ENCODE results near the gene GALNTL6. TPM values are rescaled to one million over a fixed set of nuclear protein-coding genes. Genes with fewer than 3 reads are reported as not detected.

GALNTL6 gene
- polyA plus RNA-seq, 1 donor (not counting 4 experiments of a cell fraction or from before 2014, with no cell fraction given) = not detected

- no peak overlapping the region for H3K4me3 ChIP-seq (ENCODE audit: control insufficient read depth in 2 of 3, extremely low read depth in 1 of 3, insufficient read depth in 2 of 3, low read depth in 1 of 3, low read length in 3 of 3)
- dilution Hi-C loops (cut with MboI; ENCODE audit: extremely low pct_ligation_motif_present, low sequenced_read_pairs) = no loop called here
- peaks cover 9% of the 10 kb centered on the region for H3K4me1 ChIP-seq (ENCODE audit: control insufficient read depth, extremely low read depth, insufficient read depth, low read length)
- H3K4me2 ChIP-seq (ENCODE audit: control insufficient read depth, extremely low read depth, insufficient read depth, low read depth, low read length) = peak overlapping the region; percentile 31
- DNase-seq (ENCODE audit: low read depth, low spot score) (no peak), FAIRE-seq (peak; percentile 26)
- no peaks in the 10 kb centered on the region for H3K27me3 ChIP-seq (ENCODE audit: control insufficient read depth, extremely low read depth, insufficient read depth, low read length)
- H3K79me2 ChIP-seq (ENCODE audit: control insufficient read depth, insufficient read depth, low read length) = no peaks in the 10 kb centered on the region
- no peaks in the 10 kb centered on the region for H3K9me1 ChIP-seq (ENCODE audit: control insufficient read depth, extremely low read depth, insufficient read depth, low read length)
- no peaks in the 10 kb centered on the region for H3K36me3 ChIP-seq (ENCODE audit: control insufficient read depth in 2 of 2, extremely low read depth in 1 of 2, insufficient read depth in 2 of 2, low read length in 2 of 2)
- H3K9me3 ChIP-seq (ENCODE audit: control insufficient read depth, low read depth, low read length) = no peaks in the 10 kb centered on the region
- H3K9ac ChIP-seq (ENCODE audit: control insufficient read depth, extremely low read depth, insufficient read depth, low read length) = no peak overlapping the region
- H3K27ac ChIP-seq (ENCODE audit: control insufficient read depth, insufficient read depth, low read length) = no peak overlapping the region
- TF ChIP-seq CTCF (optimal IDR thresholded peaks at IDR 0.05 in 1 of 3, IDR thresholded peaks at IDR 0.05 in 1 of 3, conservative IDR thresholded peaks at IDR 0.05 in 1 of 3; ENCODE audit: extremely low read depth in 1 of 3, insufficient read depth in 2 of 3, low read length in 3 of 3) (peak; percentile 37 to 52 (median 51)), EZH2 (IDR thresholded peaks at IDR 0.05; ENCODE audit: low read length) (no peak)
- no peak overlapping the region for H2AFZ ChIP-seq (ENCODE audit: control insufficient read depth, low read length)
- H4K20me1 ChIP-seq (ENCODE audit: control insufficient read depth, extremely low read depth, insufficient read depth, low read length) = no peaks in the 10 kb centered on the region
Observed at GRCh38 chr4:173013232-173013930, 1200.2 kb downstream of the GALNTL6 start.

DNA sequence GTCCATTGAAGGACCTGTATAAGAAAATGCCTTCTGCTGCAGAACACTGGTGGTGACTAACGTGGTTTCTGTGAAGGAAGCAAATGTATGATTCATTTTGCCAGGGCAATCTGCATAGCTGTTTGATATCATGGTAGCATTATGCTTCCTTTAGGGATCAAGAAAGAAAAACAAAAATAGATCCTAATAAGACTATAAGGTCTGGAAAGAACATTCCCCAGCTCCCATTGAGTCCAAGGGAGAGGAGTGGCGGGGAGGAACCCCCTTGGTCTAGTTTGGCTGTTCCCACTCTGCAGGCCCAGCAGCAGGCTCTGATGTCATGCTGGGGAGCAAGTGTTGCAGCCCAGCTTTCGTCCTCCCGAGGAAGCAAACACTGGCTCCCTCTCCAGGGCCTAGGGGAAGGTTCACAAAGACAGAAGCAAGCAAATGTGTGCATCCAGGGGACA lies 1200.9 kb downstream of the GALNTL6 start:
- dilution Hi-C loops (cut with MboI; ENCODE audit: extremely low pct_ligation_motif_present, low sequenced_read_pairs) = no loop called here
- H3K4me2 ChIP-seq (ENCODE audit: control insufficient read depth, extremely low read depth, insufficient read depth, low read depth, low read length) = peak overlapping the region; percentile 19
- no peaks in the 10 kb centered on the region for H3K9me1 ChIP-seq (ENCODE audit: control insufficient read depth, extremely low read depth, insufficient read depth, low read length)
- no peak overlapping the region for H3K27ac ChIP-seq (ENCODE audit: control insufficient read depth, insufficient read depth, low read length)
- no peak overlapping the region for H2AFZ ChIP-seq (ENCODE audit: control insufficient read depth, low read length)
- DNase-seq (ENCODE audit: low read depth, low spot score) (no peak), FAIRE-seq (peak; percentile 83)
- H3K9ac ChIP-seq (ENCODE audit: control insufficient read depth, extremely low read depth, insufficient read depth, low read length) = no peak overlapping the region
- no peaks in the 10 kb centered on the region for H3K36me3 ChIP-seq (ENCODE audit: control insufficient read depth in 2 of 2, extremely low read depth in 1 of 2, insufficient read depth in 2 of 2, low read length in 2 of 2)
- H4K20me1 ChIP-seq (ENCODE audit: control insufficient read depth, extremely low read depth, insufficient read depth, low read length) = no peaks in the 10 kb centered on the region
- H3K9me3 ChIP-seq (ENCODE audit: control insufficient read depth, low read depth, low read length) = no peaks in the 10 kb centered on the region
- no peaks in the 10 kb centered on the region for H3K27me3 ChIP-seq (ENCODE audit: control insufficient read depth, extremely low read depth, insufficient read depth, low read length)
- H3K4me3 ChIP-seq (ENCODE audit: control insufficient read depth in 2 of 3, extremely low read depth in 1 of 3, insufficient read depth in 2 of 3, low read depth in 1 of 3, low read length in 3 of 3) = no peak overlapping the region
- no peak for TF ChIP-seq EZH2 (IDR thresholded peaks at IDR 0.05; ENCODE audit: low read length)
- peak in 2 of 3 experiments; percentile 11 to 22 for TF ChIP-seq CTCF (optimal IDR thresholded peaks at IDR 0.05 in 1 of 3, IDR thresholded peaks at IDR 0.05 in 1 of 3, conservative IDR thresholded peaks at IDR 0.05 in 1 of 3; ENCODE audit: extremely low read depth in 1 of 3, insufficient read depth in 2 of 3, low read length in 3 of 3)
- peaks cover 9% of the 10 kb centered on the region for H3K4me1 ChIP-seq (ENCODE audit: control insufficient read depth, extremely low read depth, insufficient read depth, low read length)
- no peaks in the 10 kb centered on the region for H3K79me2 ChIP-seq (ENCODE audit: control insufficient read depth, insufficient read depth, low read length)

Measured in keratinocyte (primary cell).